ENCODE results near the gene ARFIP1. TPM values are rescaled to one million over a fixed set of nuclear protein-coding genes. Genes with fewer than 3 reads are reported as not detected.

The ARFIP1 gene
- polyA plus RNA-seq, 3 donors = 11.7 to 28.4 (median 27.2) TPM

DNA sequence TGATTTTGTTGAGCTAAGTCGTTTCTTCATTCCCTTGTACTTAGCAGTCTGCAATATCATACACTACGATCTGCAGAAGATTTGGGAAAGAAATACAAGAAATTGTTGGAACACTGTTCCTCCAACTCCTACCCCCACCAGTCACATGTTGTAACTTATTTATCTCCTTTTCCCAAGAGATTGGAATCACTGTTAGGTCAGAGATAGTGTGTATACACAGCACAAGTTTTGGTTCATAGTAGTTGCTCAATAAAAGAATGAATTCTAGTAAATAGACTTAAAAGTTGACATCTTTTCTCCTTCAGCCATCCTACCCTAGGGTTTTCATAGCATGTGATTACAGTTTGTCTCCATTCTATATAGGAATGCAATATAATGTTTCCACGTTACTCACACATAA is 68.8 kb downstream of the ARFIP1 start:
- TF ChIP-seq CTCF (IDR thresholded peaks at IDR 0.05) = no peak
- intact Hi-C loops (cut with micrococcal nuclease) = loop anchor here (5.0 kb wide), 2 partner anchors 234 to 279 kb away; no protein-coding TSS in a partner anchor
- H2AFZ ChIP-seq (ENCODE audit: insufficient read depth, low read depth, low read length, poor library complexity, severe bottlenecking) = no peak overlapping the region
- no peak overlapping the region for H3K4me2 ChIP-seq (replicated peaks; ENCODE audit: extremely low read depth, low read length, poor library complexity, severe bottlenecking)
- no peak overlapping the region for H3K4me3 ChIP-seq (replicated peaks in 1 of 3; ENCODE audit: low read depth in 2 of 3, low read length in 3 of 3)
- Mint-ChIP-seq H3K27me3 (ENCODE audit: low read depth in 3 of 3) (no peaks in the 10 kb centered on the region), H3K9me3 (peaks cover 6 to 15% (median 14%) of the 10 kb centered on the region in 7 donors), H3K27ac (peak overlapping the region in 2 of 7 donors; percentile 26 to 33), H3K4me3 (no peak overlapping the region), H3K4me1 (peaks cover 26% of the 10 kb centered on the region), H3K36me3 (peaks cover 10 to 17% of the 10 kb centered on the region in 2 donors)
- H3K9ac ChIP-seq (ENCODE audit: insufficient read depth, low read length, poor library complexity, severe bottlenecking) = no peak overlapping the region
- no peaks in the 10 kb centered on the region for H3K27me3 ChIP-seq (ENCODE audit: control insufficient read depth in 2 of 2, insufficient read depth in 2 of 2, low read length in 2 of 2)
- no peak for DNase-seq
- no peaks in the 10 kb centered on the region for H3K79me2 ChIP-seq (ENCODE audit: insufficient read depth, low read length)
- peaks cover 0 to 9% of the 10 kb centered on the region in 2 donors for H3K36me3 ChIP-seq (replicated peaks in 1 of 2; ENCODE audit: control insufficient read depth in 1 of 2, insufficient read depth in 2 of 2, low read length in 2 of 2)
- H4K20me1 ChIP-seq (ENCODE audit: insufficient read depth, low read length) = no peaks in the 10 kb centered on the region
- peaks cover 21 to 23% of the 10 kb centered on the region in 2 donors for H3K4me1 ChIP-seq (ENCODE audit: control insufficient read depth in 1 of 2, insufficient read depth in 2 of 2, low read length in 2 of 2)
- no peak overlapping the region for H3K27ac ChIP-seq (ENCODE audit: low read depth in 1 of 2, low read length in 2 of 2)
- H3K9me3 ChIP-seq (replicated peaks in 1 of 2; ENCODE audit: control insufficient read depth in 1 of 2, insufficient read depth in 1 of 2, low read length in 2 of 2) = peaks cover 4 to 12% of the 10 kb centered on the region in 2 donors
- no CpG with 5 or more reads among the region's 3 CpGs for WGBS (ENCODE audit: insufficient coverage)

GRCh38 chr4:152849350-152849749 is 69.6 kb downstream of the ARFIP1 start:
- peaks cover 12 to 23% (median 21%) of the 10 kb centered on the region in 7 donors for H3K9me3 Mint-ChIP-seq
- no peak overlapping the region for H3K4me3 Mint-ChIP-seq
- Histone ChIP-seq H3K4me3 (replicated peaks in 1 of 3; ENCODE audit: low read depth in 2 of 3, low read length in 3 of 3) (no peak overlapping the region), H3K4me1 (ENCODE audit: control insufficient read depth in 1 of 2, insufficient read depth in 2 of 2, low read length in 2 of 2) (peaks cover 21 to 23% of the 10 kb centered on the region in 2 donors), H2AFZ (ENCODE audit: insufficient read depth, low read depth, low read length, poor library complexity, severe bottlenecking) (no peak overlapping the region), H3K27me3 (ENCODE audit: control insufficient read depth in 2 of 2, insufficient read depth in 2 of 2, low read length in 2 of 2) (no peaks in the 10 kb centered on the region), H3K36me3 (replicated peaks in 1 of 2; ENCODE audit: control insufficient read depth in 1 of 2, insufficient read depth in 2 of 2, low read length in 2 of 2) (peaks cover 0 to 9% of the 10 kb centered on the region in 2 donors), H3K4me2 (replicated peaks; ENCODE audit: extremely low read depth, low read length, poor library complexity, severe bottlenecking) (no peak overlapping the region), H4K20me1 (ENCODE audit: insufficient read depth, low read length) (no peaks in the 10 kb centered on the region), H3K9ac (ENCODE audit: insufficient read depth, low read length, poor library complexity, severe bottlenecking) (no peak overlapping the region), H3K27ac (ENCODE audit: low read depth in 1 of 2, low read length in 2 of 2) (no peak overlapping the region), H3K9me3 (replicated peaks in 1 of 2; ENCODE audit: control insufficient read depth in 1 of 2, insufficient read depth in 1 of 2, low read length in 2 of 2) (peaks cover 9 to 21% of the 10 kb centered on the region in 2 donors), H3K79me2 (ENCODE audit: insufficient read depth, low read length) (no peaks in the 10 kb centered on the region)
- H3K36me3 Mint-ChIP-seq = peaks cover 13 to 21% of the 10 kb centered on the region in 2 donors
- H3K27ac Mint-ChIP-seq = peak overlapping the region in 3 of 7 donors; percentile 0 to 46 (median 5)
- H3K27me3 Mint-ChIP-seq (ENCODE audit: low read depth in 3 of 3) = no peaks in the 10 kb centered on the region
- WGBS (ENCODE audit: insufficient coverage) = no CpG with 5 or more reads among the region's 2 CpGs
- no peak for TF ChIP-seq CTCF (IDR thresholded peaks at IDR 0.05)
- H3K4me1 Mint-ChIP-seq = peaks cover 26% of the 10 kb centered on the region
- intact Hi-C loops (cut with micrococcal nuclease) = loop anchor here (5.0 kb wide), 2 partner anchors 233 to 278 kb away; no protein-coding TSS in a partner anchor
- no peak for DNase-seq
